Heart right ventricle (tissue), 16 donors: ENCODE data around the gene AQP2. TPM values are rescaled to one million over a fixed set of nuclear protein-coding genes. Genes with fewer than 3 reads are reported as not detected.

ENCODE experiments used
- ATAC-seq, 8 donors: fragments of 200-7000 bp; cut with Tn5 transposase; one replicate each; pipeline ENCODE4 v1.9.1; 2020; ENCODE audit warnings: mild to moderate bottlenecking in 8 of 8, moderate library complexity in 8 of 8, moderate number of reproducible peaks in 1 of 8
- DNase-seq, 2 donors: peaks; one replicate each; pipeline ENCODE4 v3.0.0-alpha.2; 2020
- H3K27ac ChIP-seq, 10 donors: fragments of 200-600 bp; sonication (generic) in 2 of 10; one replicate each; pipeline versions ENCODE4 v1.5.0 to v1.8.0; 2020 to 2022; ENCODE audit warnings: mild to moderate bottlenecking in 3 of 10
- H3K27me3 ChIP-seq, 7 donors: fragments of 200-600 bp; one replicate each; pipeline ENCODE4 v1.8.0; 2021 to 2022; ENCODE audit warnings: mild to moderate bottlenecking in 2 of 7
- H3K36me3 ChIP-seq, 9 donors: fragments of 200-600 bp; sonication (generic) in 1 of 9; one replicate each; pipeline versions ENCODE4 v1.5.0 to v1.8.0; 2020 to 2022; ENCODE audit warnings: mild to moderate bottlenecking in 2 of 9
- H3K4me1 ChIP-seq, 9 donors: fragments of 200-600 bp; sonication (generic) in 1 of 9; one replicate each; pipeline versions ENCODE4 v1.5.0 to v1.8.0; 2020 to 2022; ENCODE audit warnings: mild to moderate bottlenecking in 4 of 9
- H3K4me3 ChIP-seq, 10 donors: fragments of 200-600 bp; sonication (generic) in 2 of 10; one replicate each; pipeline versions ENCODE4 v1.5.0 to v1.8.0; 2020 to 2022; ENCODE audit warnings: mild to moderate bottlenecking in 7 of 10, moderate library complexity in 2 of 10
- H3K9me3 ChIP-seq, 11 donors: fragments of 200-600 bp in 10 of 11; sonication (generic) in 2 of 11; one replicate each; pipeline versions ENCODE4 v1.5.0 to v1.8.0; 2013 to 2022; ENCODE audit warnings: mild to moderate bottlenecking in 2 of 11, control low read depth in 1 of 11, moderate library complexity in 1 of 11
- CTCF ChIP-seq, 9 donors: fragments of 200-600 bp; sonication (generic) in 2 of 9; IDR thresholded peaks; one replicate each; pipeline versions ENCODE4 v1.5.0 to v1.8.0; 2021 to 2022; ENCODE audit warnings: antibody characterized with exemption in 9 of 9, mild to moderate bottlenecking in 5 of 9, moderate library complexity in 1 of 9
- WGBS, 2 donors: extraction: QIAGEN DNeasy Blood & Tissue Kit; methylation state at CpG; one replicate each; pipeline ENCODE4 v1.1.7; 2013; ENCODE audit warnings: inconsistent platforms in 1 of 2; 5-methylcytosine and 5-hydroxymethylcytosine counted together
- intact Hi-C, 10 donors: fragments of 100-400 bp; cut with DNase I; formaldehyde crosslinking; loops; one replicate each; pipeline versions ENCODE4 v1.11.1 to v1.14.2; 2022
- polyA plus RNA-seq, 2 donors: library from polyadenylated mRNA; stranded (reverse); fragments of 200-250 nt; gene quantifications; one replicate each; pipeline ENCODE4 v1.2.3, GENCODE V29; 2013
- total RNA-seq, 10 donors: library from RNA; stranded (reverse); fragmentation: NEBNext Ultra II Directional in 3 of 10; extraction: Animal tissue kit (Norgen Biotek cat#: 25700) in 3 of 10; gene quantifications; one replicate each; pipeline versions ENCODE4 v1.2.1 to v1.2.4, GENCODE V29; 2021 to 2023
- donor health status: Arrhythmogenic right ventricular cardiomyopathy.
- donor health status: ischemic (EF 13 %, LVEDD 7.1; RV severe dilation, severe dysfunction).
- donor health status: healthy with polysubstance abuse.
- donor health status: DM: no; HTN: yes; CAD: no.
- donor health status: DM: no; HTN: no; CAD: no.
- donor health status: ischemic (EF 25% LVEDD 6.9; RV normal size, moderate dysfunction).
- donor health status: ischemic (EF 25% LVEDD 5.7; RV mildly dilated, moderate dysfunction).
- donor health status: healthy.
- donor health status: DM: yes; HTN: yes; CAD: no.
- donor health status: Ischemic cardiomyopathy.
- donor health status: ischemic (EF 35%, LVEDD 5.7; RV mildly dilated, moderate dysfunction).
- donor health status: nonischemic (EF 11% LVEDD 7.7; RV severe dilation, severe dysfunction).
- donor health status: DM: yes; HTN: yes; CAD: no.
- donor health status: PGD.
- donor health status: ischemic (EF 29% LVEDD 5.4; RV normal size, mild dysfunction).
- donor health status: nonischemic (EF 23%, LVEDD 6.1; RV moderate dilation, normal function).

AQP2 gene
- total and polyA plus RNA-seq, 12 donors = 0.04 TPM; not detected in 11

- Histone ChIP-seq H3K4me3 (peak overlapping the region in 3 of 10 donors; percentile 34 to 50 (median 38)), H3K4me1 (peaks cover 3 to 38% (median 12%) of the 10 kb centered on the region in 9 donors), H3K27me3 (peaks cover 0 to 97% (median 48%) of the 10 kb centered on the region in 7 donors), H3K9me3 (no peaks in the 10 kb centered on the region), H3K27ac (no peak overlapping the region), H3K36me3 (no peaks in the 10 kb centered on the region)
- no peak for DNase-seq
- ATAC-seq = no peak
- WGBS, 2 donors = 43 to 51% methylated on average over 13 of the region's 13 CpGs
- intact Hi-C loops = loop anchor here in 5 of 10 donors (10.0 kb wide), 2 partner anchors 186 to 214 kb away; no protein-coding TSS in a partner anchor
- TF ChIP-seq CTCF (IDR thresholded peaks at IDR 0.05) = no peak
Measured at GRCh38 chr12:49960474-49961110, 10.1 kb downstream of the AQP2 start.

GRCh38 chr12:49961111-49961922, 10.8 kb downstream of the AQP2 start, which contains the start of gene AQP5:
AQP5 (plus strand) TSS chr12:49961872; CDS start chr12:49962018, 146 bp downstream.
- Histone ChIP-seq H3K27me3 (peaks cover 0 to 97% (median 41%) of the 10 kb centered on the region in 7 donors), H3K27ac (peak within 1 kb of the TSS in 1 of 10 donors; percentile 12), H3K4me3 (peak within 1 kb of the TSS in 9 of 10 donors; percentile 17 to 50 (median 36)), H3K4me1 (peaks cover 3 to 38% (median 12%) of the 10 kb centered on the region in 9 donors), H3K36me3 (no peaks in the 10 kb centered on the region), H3K9me3 (no peaks in the 10 kb centered on the region)
- ATAC-seq (peak in 3 of 8 donors; percentile 10 to 12 (median 12)), DNase-seq (peak in 1 of 2 donors; percentile 35)
- 3 to 4% methylated on average over 89 to 108 of the region's 111 CpGs for WGBS, 2 donors
- intact Hi-C loops = loop anchor here in 5 of 10 donors (10.0 kb wide), 2 partner anchors 187 to 213 kb away; no protein-coding TSS in a partner anchor
- no peak for TF ChIP-seq CTCF (IDR thresholded peaks at IDR 0.05)

GRCh38 chr12:49961993-49962764, 11.6 kb downstream of the AQP2 start:
- no peak for TF ChIP-seq CTCF (IDR thresholded peaks at IDR 0.05)
- Histone ChIP-seq H3K36me3 (no peaks in the 10 kb centered on the region), H3K27ac (peak overlapping the region in 1 of 10 donors; percentile 12), H3K4me3 (no peak overlapping the region), H3K27me3 (peaks cover 0 to 93% (median 35%) of the 10 kb centered on the region in 7 donors), H3K4me1 (peaks cover 5 to 43% (median 13%) of the 10 kb centered on the region in 9 donors), H3K9me3 (no peaks in the 10 kb centered on the region)
- no peak for DNase-seq
- ATAC-seq = no peak
- 59 to 70% methylated on average over 37 of the region's 37 CpGs for WGBS, 2 donors
- intact Hi-C loops = loop anchor here in 5 of 10 donors (10.0 kb wide), 2 partner anchors 187 to 213 kb away; no protein-coding TSS in a partner anchor
